B cell (primary cell): ENCODE results near the gene POLR2A.

Source experiments
- EZH2 ChIP-seq: IDR thresholded peaks from 2 replicates; pipeline ENCODE4 v1.6.1; 2012; ENCODE audit warnings: borderline replicate concordance, low read depth, mild to moderate bottlenecking, moderate library complexity, low read length; ENCODE audit not compliant: insufficient read depth, poor library complexity, severe bottlenecking
- TF ChIP-seq, protein P1 (sequence below): fragments of 200-600 bp; IDR thresholded peaks from one replicate; pipeline ENCODE4 v1.8.0; 2022; ENCODE audit warnings: antibody characterized with exemption, mild to moderate bottlenecking

DNA sequence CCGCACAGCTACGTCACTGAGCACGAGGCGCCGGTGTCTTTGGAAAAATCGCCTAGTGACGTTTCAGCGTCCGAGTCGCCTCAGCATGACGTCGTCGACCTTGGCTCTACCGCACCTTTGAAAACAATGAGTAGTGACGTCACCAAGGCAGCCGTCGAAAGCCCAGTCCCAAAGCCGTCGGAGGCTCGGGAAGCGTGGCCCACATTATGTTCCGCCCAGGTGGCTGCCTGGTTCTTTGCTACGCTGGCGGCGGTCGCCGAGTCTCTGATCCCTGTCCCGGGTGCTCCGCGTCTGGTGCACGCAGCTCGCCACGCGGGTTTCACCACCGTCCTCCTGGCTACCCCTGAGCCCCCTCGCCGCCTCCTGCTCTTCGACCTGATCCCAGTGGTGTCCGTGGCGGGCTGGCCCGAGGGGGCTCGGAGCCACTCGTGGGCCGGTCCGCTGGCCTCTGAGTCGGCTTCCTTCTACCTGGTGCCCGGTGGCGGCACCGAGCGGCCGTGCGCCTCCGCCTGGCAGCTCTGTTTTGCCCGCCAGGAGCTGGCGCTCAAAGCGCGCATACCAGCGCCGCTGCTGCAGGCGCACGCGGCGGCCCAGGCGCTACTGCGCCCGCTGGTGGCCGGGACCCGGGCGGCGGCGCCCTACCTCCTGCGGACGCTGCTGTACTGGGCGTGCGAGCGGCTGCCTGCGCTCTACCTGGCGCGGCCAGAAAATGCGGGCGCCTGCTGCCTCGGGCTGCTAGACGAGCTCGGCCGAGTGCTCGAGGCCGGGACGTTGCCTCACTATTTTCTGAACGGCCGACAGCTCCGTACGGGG lies 47.4 kb upstream of the POLR2A start:
- TF ChIP-seq, protein P1, sequence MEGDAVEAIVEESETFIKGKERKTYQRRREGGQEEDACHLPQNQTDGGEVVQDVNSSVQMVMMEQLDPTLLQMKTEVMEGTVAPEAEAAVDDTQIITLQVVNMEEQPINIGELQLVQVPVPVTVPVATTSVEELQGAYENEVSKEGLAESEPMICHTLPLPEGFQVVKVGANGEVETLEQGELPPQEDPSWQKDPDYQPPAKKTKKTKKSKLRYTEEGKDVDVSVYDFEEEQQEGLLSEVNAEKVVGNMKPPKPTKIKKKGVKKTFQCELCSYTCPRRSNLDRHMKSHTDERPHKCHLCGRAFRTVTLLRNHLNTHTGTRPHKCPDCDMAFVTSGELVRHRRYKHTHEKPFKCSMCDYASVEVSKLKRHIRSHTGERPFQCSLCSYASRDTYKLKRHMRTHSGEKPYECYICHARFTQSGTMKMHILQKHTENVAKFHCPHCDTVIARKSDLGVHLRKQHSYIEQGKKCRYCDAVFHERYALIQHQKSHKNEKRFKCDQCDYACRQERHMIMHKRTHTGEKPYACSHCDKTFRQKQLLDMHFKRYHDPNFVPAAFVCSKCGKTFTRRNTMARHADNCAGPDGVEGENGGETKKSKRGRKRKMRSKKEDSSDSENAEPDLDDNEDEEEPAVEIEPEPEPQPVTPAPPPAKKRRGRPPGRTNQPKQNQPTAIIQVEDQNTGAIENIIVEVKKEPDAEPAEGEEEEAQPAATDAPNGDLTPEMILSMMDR, result peak; percentile 82
- no peak for TF ChIP-seq EZH2
